Femur (tissue), 1 donor: ENCODE data around the gene RPS6KA1.
"Not testable (repeated sequence)": the region's sequence is repeated elsewhere in the genome, so short reads cannot be mapped to it uniquely, and the experiment has no call there.

Source experiments
- DNase-seq: peaks from one replicate; pipeline ENCODE4 v3.0.0-alpha.2; 2017

The RPS6KA1 gene

GRCh38 chr1:26603856-26604255 lies 74.3 kb downstream of the RPS6KA1 start:
- DNase-seq, result no peak

DNA sequence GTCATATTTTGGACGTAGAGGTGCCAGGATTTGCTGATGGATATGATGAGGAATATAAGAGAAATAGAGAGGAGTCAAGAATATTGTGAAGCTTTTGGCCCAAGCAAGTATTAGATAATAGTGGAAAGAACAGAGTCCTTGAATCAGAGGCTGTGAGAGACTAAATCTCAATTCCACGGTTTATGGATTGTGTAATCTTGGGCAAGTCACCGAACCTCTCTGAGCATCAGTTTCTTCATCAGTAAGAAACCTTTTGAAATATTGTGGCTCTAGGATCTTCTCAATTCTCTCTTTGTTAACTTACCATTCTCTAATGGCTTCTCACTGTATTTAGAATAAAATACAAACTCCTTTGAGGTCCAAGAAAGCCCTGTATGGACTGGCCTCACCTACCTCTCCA lies 77.6 kb downstream of the RPS6KA1 start:
- DNase-seq, result no peak

- no peak for DNase-seq
These were observed 79.3 kb downstream of the RPS6KA1 start for GRCh38 chr1:26608895-26609294.

- no peak for DNase-seq
These were observed 81.2 kb downstream of the RPS6KA1 start for GRCh38 chr1:26610781-26611180.

- DNase-seq, result not testable (repeated sequence)
These were observed 83.1 kb downstream of the RPS6KA1 start for GRCh38 chr1:26612627-26613026.

GRCh38 chr1:26614655-26615411 lies 85.3 kb downstream of the RPS6KA1 start:
- no peak for DNase-seq

GRCh38 chr1:26616881-26617280 lies 87.3 kb downstream of the RPS6KA1 start:
- no peak for DNase-seq

DNA sequence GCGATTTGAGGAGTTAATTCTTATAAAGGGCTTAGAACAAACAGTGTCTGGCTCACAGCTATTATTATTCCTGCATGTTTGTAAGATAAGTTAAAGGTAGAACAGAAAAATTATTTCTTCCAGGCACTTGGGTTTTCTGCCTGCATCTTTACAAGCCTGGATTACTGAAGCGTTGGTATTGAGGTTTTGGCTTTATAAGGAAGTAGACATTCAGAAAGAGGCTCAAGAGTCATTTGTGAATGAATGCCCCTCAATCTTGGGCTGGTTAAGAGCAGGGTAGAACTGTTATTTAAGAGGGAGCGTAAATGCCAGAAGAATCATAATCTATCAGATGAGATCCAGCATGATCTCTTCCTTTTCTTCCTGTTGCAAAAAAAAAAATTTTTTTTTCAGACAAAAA lies 89.0 kb downstream of the RPS6KA1 start:
- DNase-seq, result no peak
